A172 (cell line): Measurements from ENCODE around the gene PLCB4. TPM values are rescaled to one million over a fixed set of nuclear protein-coding genes. Genes with fewer than 3 reads are reported as not detected.

Source experiments
- DNase-seq: peaks from one replicate; pipeline ENCODE4 v3.0.0-alpha.2; 2015; ENCODE audit warnings: low spot score
- total RNA-seq: library from RNA; depleted of rRNA; stranded (reverse); fragments of >200 nt; shearing (Covaris generic); gene quantifications from 2 replicates; pipeline ENCODE4 v1.2.3, GENCODE V29; 2014

Gene PLCB4
- total RNA-seq, 1 experiment from 2014 or later, result 22.7 TPM

DNA sequence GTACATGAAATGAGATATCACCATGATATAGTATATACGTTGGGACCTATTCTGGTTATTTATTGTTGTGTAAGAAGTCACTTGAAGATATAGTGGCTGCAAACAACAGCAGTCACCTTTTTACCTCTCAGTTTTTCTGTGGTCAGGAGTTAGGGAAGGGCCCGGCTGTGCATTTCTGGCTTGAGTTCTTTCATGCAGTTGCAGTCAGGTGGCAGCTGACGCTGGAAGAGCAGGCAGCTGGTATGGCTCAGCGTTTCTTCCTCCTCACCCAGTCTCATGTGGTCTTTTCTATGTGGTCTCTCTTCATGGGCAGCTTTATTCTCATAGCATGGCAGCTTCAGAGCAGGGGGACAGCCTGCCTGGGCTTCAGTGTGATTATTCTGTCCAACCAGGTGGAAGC is 154.4 kb downstream of the PLCB4 start:
- DNase-seq, result no peak

- DNase-seq, result no peak
Observed at GRCh38 chr20:9225879-9226278, 157.0 kb downstream of the PLCB4 start.

GRCh38 chr20:9227896-9228615 is 159.2 kb downstream of the PLCB4 start:
- no peak for DNase-seq

DNA sequence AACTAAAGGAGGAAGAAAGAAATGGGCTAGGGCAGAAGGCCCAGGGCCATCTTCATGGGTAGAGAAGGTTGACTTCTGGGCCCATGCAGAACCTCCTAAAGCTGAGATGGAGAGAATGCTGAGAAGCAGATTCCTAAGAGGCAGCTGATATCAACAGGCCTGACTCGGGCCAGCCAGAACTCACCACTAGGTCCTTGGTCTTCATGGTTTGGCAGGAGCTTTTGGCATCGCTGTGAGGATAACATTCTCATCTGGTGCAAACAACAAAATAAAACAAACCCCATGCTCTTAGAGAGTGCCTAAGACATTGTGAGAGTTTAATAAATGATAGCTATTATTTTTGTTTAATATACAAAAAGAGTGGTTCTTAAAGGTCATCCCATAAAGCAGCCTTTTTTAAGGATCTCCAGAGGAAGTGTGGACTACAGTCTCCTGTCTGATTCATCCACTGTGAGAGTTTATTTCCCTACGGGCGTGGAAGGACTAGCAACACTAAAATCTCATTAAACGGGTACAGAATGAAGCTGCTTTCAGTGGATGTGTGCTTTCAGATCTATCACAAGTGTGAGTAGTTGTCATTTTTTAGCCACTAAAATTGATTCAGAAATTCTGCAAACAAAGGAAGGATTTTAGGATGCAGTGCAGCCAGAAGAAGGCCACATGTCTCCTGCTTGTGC is 160.0 kb downstream of the PLCB4 start:
- DNase-seq, result no peak

DNA sequence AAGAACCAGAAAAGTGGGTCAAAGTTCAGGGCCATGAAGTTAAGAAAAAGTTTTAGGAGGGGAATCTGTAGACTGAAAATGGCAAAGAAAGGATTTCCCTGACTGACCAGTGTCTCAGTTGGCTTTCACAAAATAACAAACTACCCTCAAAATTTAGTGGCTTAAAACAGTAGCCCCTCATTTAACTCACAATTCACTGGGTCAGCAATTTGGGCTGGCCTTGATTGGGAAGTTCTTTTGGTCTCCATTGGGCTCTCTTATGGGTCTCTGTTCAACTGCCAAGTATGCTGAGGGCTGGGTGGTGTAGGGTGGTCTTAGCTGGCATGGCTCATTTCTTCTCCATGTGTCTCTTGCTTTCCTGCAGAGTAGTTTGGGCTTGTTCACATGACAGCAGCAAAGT is 161.5 kb downstream of the PLCB4 start:
- no peak for DNase-seq

DNA sequence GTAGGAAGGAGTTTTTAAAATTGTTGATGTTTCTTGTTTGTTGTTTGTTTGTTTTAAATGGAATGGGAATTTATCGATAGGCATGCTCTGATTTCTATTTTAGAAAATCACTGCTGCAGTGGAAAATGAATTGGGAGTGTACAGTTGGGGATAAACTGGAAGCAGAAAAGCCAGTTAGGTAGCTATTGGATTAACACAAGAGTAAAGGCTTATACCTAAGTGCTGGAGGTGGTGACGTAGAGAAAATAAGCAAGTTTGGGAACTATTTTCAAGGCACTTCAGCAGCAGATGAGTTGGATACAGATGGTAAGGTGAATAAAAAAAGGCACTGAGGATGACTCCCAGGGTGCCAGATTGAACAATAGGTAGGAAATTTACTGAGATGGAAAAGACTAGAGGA is 164.9 kb downstream of the PLCB4 start:
- no peak for DNase-seq

- DNase-seq, result peak; percentile 53
Observed at GRCh38 chr20:9235518-9235917, 166.6 kb downstream of the PLCB4 start.

- no peak for DNase-seq
Observed at GRCh38 chr20:9236458-9236857, 167.6 kb downstream of the PLCB4 start.

DNA sequence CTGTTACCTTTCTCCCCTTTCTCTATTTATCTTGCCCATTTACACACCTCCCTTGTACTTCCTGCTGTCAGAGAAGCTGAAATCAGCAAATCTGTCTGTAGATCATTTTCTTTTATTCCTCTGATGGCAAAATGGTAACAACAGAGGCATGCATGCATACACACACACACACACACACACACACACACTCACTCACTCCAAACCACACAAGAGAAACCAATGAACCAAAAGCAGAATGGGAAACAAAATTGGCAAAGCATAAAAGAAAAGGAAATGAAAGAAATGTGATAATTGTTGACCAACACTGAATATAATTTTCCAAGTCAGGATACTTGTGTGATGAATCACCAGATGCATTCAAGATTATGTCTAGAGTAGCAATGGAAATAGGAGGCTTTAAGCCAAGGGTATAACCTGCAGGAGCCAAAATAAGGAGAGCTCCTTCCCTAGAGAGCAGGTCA is 172.4 kb downstream of the PLCB4 start:
- peak; percentile 92 for DNase-seq

- peak; percentile 77 for DNase-seq
Observed at GRCh38 chr20:9241721-9242427, 173.0 kb downstream of the PLCB4 start.

DNA sequence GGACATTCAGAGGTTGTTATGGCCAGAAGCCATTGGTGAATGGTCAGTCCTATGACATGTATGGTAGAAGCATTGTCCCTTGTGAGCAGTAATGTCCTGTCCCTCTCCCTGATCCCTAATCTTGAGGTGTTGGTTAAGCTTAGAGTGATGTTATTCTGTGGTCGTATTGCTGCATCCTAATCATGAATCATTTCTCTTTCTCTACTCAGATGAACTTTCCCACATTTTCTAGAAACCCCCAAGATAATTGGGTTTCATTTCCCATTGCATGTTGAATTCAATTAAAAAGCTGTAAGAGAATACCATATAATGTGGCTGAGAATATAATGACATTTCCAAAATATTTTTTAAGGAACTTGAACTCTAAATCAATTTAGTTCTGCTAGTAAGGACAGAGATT is 175.1 kb downstream of the PLCB4 start:
- DNase-seq, result no peak

- DNase-seq, result no peak
Observed at GRCh38 chr20:9244811-9245210, 175.9 kb downstream of the PLCB4 start.

- DNase-seq, result no peak
Observed at GRCh38 chr20:9246731-9247130, 177.8 kb downstream of the PLCB4 start.

- no peak for DNase-seq
Observed at GRCh38 chr20:9250511-9250910, 181.6 kb downstream of the PLCB4 start.

DNA sequence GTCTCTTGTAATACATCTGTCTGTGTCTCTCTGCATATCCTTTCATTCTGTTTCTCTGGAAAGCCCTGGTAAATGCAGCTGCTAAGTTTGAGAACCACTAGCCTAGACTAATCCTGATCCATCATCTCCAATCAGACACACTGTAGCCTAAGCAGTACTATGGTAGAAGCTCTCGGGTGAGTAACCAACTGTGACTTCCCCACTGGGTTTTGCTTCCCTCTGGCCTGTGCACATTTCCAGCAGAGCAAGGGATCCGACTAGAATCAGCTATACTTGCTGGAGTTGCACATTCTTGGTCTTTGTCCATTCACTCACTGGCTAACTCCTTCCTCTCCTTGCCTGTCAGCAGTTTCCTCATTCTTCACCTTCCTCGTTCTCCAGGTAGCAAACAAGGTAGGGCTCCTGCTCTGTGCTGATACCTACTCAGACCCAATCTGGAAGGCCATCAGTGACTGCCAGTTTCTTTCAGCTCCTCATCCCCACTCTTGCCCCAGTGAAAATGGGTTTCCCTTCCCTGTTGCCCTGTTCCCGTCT is 184.2 kb downstream of the PLCB4 start:
- DNase-seq, result no peak

GRCh38 chr20:9255171-9255570 is 186.3 kb downstream of the PLCB4 start:
- DNase-seq, result no peak

- DNase-seq, result no peak
Observed at GRCh38 chr20:9256393-9256792, 187.5 kb downstream of the PLCB4 start.

- DNase-seq, result no peak
Observed at GRCh38 chr20:9258901-9259300, 190.0 kb downstream of the PLCB4 start.

- no peak for DNase-seq
Observed at GRCh38 chr20:9260027-9260426, 191.1 kb downstream of the PLCB4 start.

DNA sequence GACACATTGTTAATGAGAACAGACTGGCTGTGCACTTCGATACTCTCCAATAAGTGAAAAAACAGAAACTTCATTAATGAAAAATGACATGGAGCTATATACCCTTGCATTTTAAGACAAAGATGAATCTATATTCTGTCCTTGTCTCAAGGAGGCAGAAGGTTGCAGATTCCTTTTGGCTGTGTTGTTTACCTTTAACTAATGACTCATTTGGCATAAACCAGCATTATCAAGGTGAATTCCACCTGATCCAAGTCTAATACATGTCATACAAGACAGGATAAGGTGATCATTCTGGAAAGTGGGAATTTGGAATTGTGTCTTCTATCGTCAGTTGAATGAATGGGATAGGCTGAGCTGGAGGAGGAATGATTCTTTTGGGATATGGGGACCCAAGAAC is 192.9 kb downstream of the PLCB4 start:
- no peak for DNase-seq

- DNase-seq, result no peak
Observed at GRCh38 chr20:9262653-9263194, 193.8 kb downstream of the PLCB4 start.

- DNase-seq, result no peak
Observed at GRCh38 chr20:9269280-9269971, 200.5 kb downstream of the PLCB4 start.
